CD4-positive, alpha-beta T cell (primary cell): ENCODE results near the gene CMTM4. TPM values are rescaled to one million over a fixed set of nuclear protein-coding genes. Genes with fewer than 3 reads are reported as not detected.

Experiments used
- ATAC-seq: fragments of 200-7000 bp; cut with Tn5 transposase; one replicate; pipeline ENCODE4 v1.10.0; 2022; ENCODE audit warnings: mild to moderate bottlenecking; ENCODE audit not compliant: poor library complexity
- CTCF ChIA-PET: fragments of 350-600 bp; sonication (Branson Sonifier 250); formaldehyde crosslinking; loops from one replicate; lab custom pipeline; 2021; ENCODE audit warnings: antibody characterized with exemption, inconsistent platforms; lab: Charles Lee
- POLR2A ChIA-PET: fragments of 350-600 bp; sonication (Branson Sonifier 250); formaldehyde crosslinking; loops from one replicate; lab custom pipeline; 2021; ENCODE audit warnings: antibody characterized with exemption, inconsistent platforms; lab: Charles Lee
- DNase-seq, 14 experiments: peaks; one replicate each; pipeline ENCODE4 v3.0.0-alpha.2; 2013 to 2020; ENCODE audit warnings: mixed read lengths in 2 of 14
- H3K27ac ChIP-seq, 2 donors: one replicate each; pipeline versions ENCODE4 v1.5.1 to v1.7.0; 2013; ENCODE audit warnings: low read length in 2 of 2, low read depth in 1 of 2, mild to moderate bottlenecking in 1 of 2
- H3K27me3 ChIP-seq, 2 experiments: 1 replicate in 1 of 2; 2 replicates in 1 of 2; pipeline versions ENCODE4 v1.6.1 to v1.7.0; 2013; ENCODE audit warnings: low read length in 2 of 2, control low read depth in 1 of 2, mild to moderate bottlenecking in 1 of 2, moderate library complexity in 1 of 2; ENCODE audit not compliant: insufficient read depth in 2 of 2, control insufficient read depth in 1 of 2
- H3K36me3 ChIP-seq: one replicate; pipeline ENCODE4 v1.6.1; 2013; ENCODE audit warnings: low read length, control low read depth; ENCODE audit not compliant: insufficient read depth
- H3K4me1 ChIP-seq: one replicate; pipeline ENCODE4 v1.6.1; 2013; ENCODE audit warnings: low read length, control low read depth; ENCODE audit not compliant: insufficient read depth
- H3K4me3 ChIP-seq: one replicate; pipeline ENCODE4 v1.5.1; 2013; ENCODE audit warnings: mild to moderate bottlenecking, low read length, moderate library complexity
- H3K9me3 ChIP-seq, 2 experiments: 1 replicate in 1 of 2; 2 replicates in 1 of 2; pipeline versions ENCODE4 v1.6.1 to v1.7.0; 2013; ENCODE audit warnings: low read length in 2 of 2, mild to moderate bottlenecking in 2 of 2, control low read depth in 1 of 2, moderate library complexity in 1 of 2; ENCODE audit not compliant: control insufficient read depth in 1 of 2, insufficient read depth in 1 of 2
- H3K27ac Mint-ChIP-seq: one replicate; pipeline ENCODE4 v1.8.0; 2020; ENCODE audit warnings: mixed read lengths
- H3K27me3 Mint-ChIP-seq: one replicate; pipeline ENCODE4 v1.8.0; 2021; ENCODE audit warnings: mixed read lengths
- H3K36me3 Mint-ChIP-seq: one replicate; pipeline ENCODE4 v1.8.0; 2021; ENCODE audit warnings: low read depth, mixed read lengths
- H3K4me1 Mint-ChIP-seq: one replicate; pipeline ENCODE4 v1.8.0; 2021; ENCODE audit warnings: low read depth, mixed read lengths
- H3K4me3 Mint-ChIP-seq: one replicate; pipeline ENCODE4 v1.8.0; 2020; ENCODE audit warnings: mild to moderate bottlenecking, mixed read lengths
- H3K9me3 Mint-ChIP-seq: one replicate; pipeline ENCODE4 v1.8.0; 2020; ENCODE audit warnings: mixed read lengths
- intact Hi-C, 2 experiments: fragments of 100-400 bp; cut with DNase I in 1 of 2; cut with micrococcal nuclease in 1 of 2; formaldehyde crosslinking; loops; one replicate each; pipeline versions ENCODE4 v1.15.1 to v1.9.0; 2023 to 2025; cut with DNase I, micrococcal nuclease
- total RNA-seq, 174 experiments: library from RNA in 2 of 174; stranded (reverse) in 2 of 174; gene quantifications; one replicate each; pipeline ENCODE4 v1.2.3 and lab custom pipeline; 2021 to 2026
- TF ChIP-seq, protein P1 (sequence below): fragments of 200-600 bp; IDR thresholded peaks from one replicate; pipeline ENCODE4 v1.8.0; 2022; ENCODE audit warnings: antibody characterized with exemption, mild to moderate bottlenecking

Gene CMTM4
- total RNA-seq, 2 experiments from 2014 or later, result 1.1 to 1.6 TPM

DNA sequence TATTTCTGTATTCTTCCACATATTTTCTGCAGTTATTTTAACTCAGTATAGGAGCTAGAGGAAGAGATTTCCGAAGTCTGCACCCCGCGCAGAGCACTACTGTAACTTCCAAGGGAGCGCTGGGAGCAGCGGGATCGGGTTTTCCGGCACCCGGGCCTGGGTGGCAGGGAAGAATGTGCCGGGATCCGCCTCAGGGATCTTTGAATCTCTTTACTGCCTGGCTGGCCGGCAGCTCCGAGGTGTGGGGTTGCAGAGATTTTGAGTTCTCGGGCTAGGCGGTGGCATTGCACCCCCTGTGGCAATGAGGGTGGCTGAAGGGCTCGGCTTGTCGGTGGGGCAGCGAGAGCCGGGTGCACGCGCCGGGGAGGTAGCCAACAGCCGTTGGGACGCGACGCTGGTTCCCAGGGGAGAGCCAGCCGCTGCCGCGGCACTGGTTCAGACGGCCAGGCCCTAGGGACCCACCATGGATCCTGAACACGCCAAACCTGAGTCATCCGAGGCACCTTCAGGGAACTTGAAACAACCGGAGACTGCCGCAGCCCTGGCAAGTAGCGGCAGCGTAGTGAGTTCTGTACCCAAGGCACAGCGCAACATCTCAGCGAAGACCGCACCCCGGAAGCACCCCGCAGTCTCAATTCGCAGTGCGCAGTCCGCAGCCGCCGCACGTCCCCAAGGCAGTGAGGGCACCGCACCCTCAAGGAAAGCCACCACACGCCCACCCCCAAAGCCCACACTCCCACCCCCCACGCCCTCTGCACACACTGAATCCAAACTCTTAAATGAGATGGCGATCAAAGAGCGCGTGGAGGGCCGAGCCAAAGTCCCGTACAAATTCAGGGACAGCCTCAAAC lies 130.3 kb downstream of the CMTM4 start, which contains the start of gene CMTM1:
TSS of gene CMTM1 (plus strand) at position 389 of the 851 bp plus-strand sequence. CDS start at position 464, 75 bp downstream.
- H3K36me3 Mint-ChIP-seq, result peaks cover 56% of the 10 kb centered on the region
- TF ChIP-seq, protein P1, sequence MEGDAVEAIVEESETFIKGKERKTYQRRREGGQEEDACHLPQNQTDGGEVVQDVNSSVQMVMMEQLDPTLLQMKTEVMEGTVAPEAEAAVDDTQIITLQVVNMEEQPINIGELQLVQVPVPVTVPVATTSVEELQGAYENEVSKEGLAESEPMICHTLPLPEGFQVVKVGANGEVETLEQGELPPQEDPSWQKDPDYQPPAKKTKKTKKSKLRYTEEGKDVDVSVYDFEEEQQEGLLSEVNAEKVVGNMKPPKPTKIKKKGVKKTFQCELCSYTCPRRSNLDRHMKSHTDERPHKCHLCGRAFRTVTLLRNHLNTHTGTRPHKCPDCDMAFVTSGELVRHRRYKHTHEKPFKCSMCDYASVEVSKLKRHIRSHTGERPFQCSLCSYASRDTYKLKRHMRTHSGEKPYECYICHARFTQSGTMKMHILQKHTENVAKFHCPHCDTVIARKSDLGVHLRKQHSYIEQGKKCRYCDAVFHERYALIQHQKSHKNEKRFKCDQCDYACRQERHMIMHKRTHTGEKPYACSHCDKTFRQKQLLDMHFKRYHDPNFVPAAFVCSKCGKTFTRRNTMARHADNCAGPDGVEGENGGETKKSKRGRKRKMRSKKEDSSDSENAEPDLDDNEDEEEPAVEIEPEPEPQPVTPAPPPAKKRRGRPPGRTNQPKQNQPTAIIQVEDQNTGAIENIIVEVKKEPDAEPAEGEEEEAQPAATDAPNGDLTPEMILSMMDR, result no peak
- Histone ChIP-seq H3K27ac (no peak within 1 kb of the TSS), H3K4me1 (peaks cover 14% of the 10 kb centered on the region), H3K9me3 (peaks cover 0 to 3% of the 10 kb centered on the region in 2 experiments), H3K4me3 (no peak within 1 kb of the TSS), H3K27me3 (no peaks in the 10 kb centered on the region), H3K36me3 (peaks cover 45% of the 10 kb centered on the region)
- peaks cover 27% of the 10 kb centered on the region for H3K4me1 Mint-ChIP-seq
- no peaks in the 10 kb centered on the region for H3K9me3 Mint-ChIP-seq
- H3K27me3 Mint-ChIP-seq, result no peaks in the 10 kb centered on the region
- intact Hi-C loops, result no loop called here
- ChIA-PET POLR2A (no interaction called here), CTCF (no interaction called here)
- DNase-seq (no peak), ATAC-seq (no peak)
- H3K4me3 Mint-ChIP-seq, result no peak within 1 kb of the TSS
- H3K27ac Mint-ChIP-seq, result peak within 1 kb of the TSS; percentile 3

Other genes with a start within 250 kb of the CMTM4 start
- 1 to 10 TPM; 3.6 to 5.1 TPM for gene TK2, start 146.6 kb downstream of the CMTM4 start, total RNA-seq
- 10 to 100 TPM; 10.6 to 14.1 TPM for gene CKLF, start 144.2 kb downstream of the CMTM4 start, total RNA-seq
- gene CMTM1, start 130.3 kb downstream of the CMTM4 start, total RNA-seq, result 1 to 10 TPM in 1 of 2 experiments, under 1 TPM in 1; 0.66 to 1.1 TPM
- gene CMTM2, start 117.3 kb downstream of the CMTM4 start, total RNA-seq, result not detected
- 10 to 100 TPM; 46.3 to 49.3 TPM for gene CMTM3, start 92.0 kb downstream of the CMTM4 start, total RNA-seq
- gene DYNC1LI2, start 54.9 kb upstream of the CMTM4 start, total RNA-seq, result 10 to 100 TPM; 81.8 to 82.4 TPM
- gene TERB1, start 104.8 kb upstream of the CMTM4 start, total RNA-seq, result under 1 TPM; 0.11 to 0.22 TPM
- gene NAE1, start 134.2 kb upstream of the CMTM4 start, total RNA-seq, result 10 to 100 TPM; 89.1 to 91.2 TPM
- gene CA7, start 147.7 kb upstream of the CMTM4 start, total RNA-seq, result not detected
- 1 to 10 TPM; 3.3 to 5.9 TPM for gene PDP2, start 183.8 kb upstream of the CMTM4 start, total RNA-seq
- not detected for gene CDH16, start 222.1 kb upstream of the CMTM4 start, total RNA-seq
- gene RRAD, start 228.8 kb upstream of the CMTM4 start, total RNA-seq, result under 1 TPM; 0.28 to 0.49 TPM
- gene CIAO2B, start 237.7 kb upstream of the CMTM4 start, total RNA-seq, result 10 to 100 TPM; 58.6 to 70.4 TPM
- 10 to 100 TPM; 59.3 to 62.6 TPM for gene CES2, start 238.8 kb upstream of the CMTM4 start, total RNA-seq